GM18907 (cell line): Measurements from ENCODE around the gene POLE4.

Source experiments
- ATAC-seq: cut with Tn5 transposase; IDR thresholded peaks from one replicate; pipeline ENCODE4 v1.9.1; 2021; ENCODE audit warnings: mild to moderate bottlenecking, moderate library complexity; ENCODE audit not compliant: unreplicated experiment

POLE4 gene

GRCh38 chr2:74939919-74940812 lies 18.3 kb upstream of the POLE4 start:
- ATAC-seq: no peak

- no peak for ATAC-seq
Observed at GRCh38 chr2:74941284-74941683, 17.2 kb upstream of the POLE4 start.

DNA sequence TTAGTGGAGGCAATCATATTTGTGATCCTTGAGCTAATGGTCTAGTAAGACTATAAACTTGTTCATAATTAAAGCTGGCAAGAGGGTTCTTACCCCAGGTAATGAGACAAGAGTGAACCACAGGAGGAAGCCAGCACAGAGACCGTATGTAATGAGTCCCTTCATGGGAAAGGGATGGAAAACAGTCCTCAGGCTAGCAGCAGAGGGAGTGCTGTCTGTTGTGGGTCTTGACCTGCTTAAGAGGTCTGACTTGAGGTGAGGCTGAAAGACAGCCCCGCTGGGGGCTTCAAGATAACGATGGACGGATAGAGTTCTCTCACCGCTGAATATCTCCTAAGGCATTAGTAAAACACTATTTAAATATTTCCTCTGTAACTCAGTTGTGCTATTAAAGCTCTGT lies 16.2 kb upstream of the POLE4 start:
- ATAC-seq: no peak

DNA sequence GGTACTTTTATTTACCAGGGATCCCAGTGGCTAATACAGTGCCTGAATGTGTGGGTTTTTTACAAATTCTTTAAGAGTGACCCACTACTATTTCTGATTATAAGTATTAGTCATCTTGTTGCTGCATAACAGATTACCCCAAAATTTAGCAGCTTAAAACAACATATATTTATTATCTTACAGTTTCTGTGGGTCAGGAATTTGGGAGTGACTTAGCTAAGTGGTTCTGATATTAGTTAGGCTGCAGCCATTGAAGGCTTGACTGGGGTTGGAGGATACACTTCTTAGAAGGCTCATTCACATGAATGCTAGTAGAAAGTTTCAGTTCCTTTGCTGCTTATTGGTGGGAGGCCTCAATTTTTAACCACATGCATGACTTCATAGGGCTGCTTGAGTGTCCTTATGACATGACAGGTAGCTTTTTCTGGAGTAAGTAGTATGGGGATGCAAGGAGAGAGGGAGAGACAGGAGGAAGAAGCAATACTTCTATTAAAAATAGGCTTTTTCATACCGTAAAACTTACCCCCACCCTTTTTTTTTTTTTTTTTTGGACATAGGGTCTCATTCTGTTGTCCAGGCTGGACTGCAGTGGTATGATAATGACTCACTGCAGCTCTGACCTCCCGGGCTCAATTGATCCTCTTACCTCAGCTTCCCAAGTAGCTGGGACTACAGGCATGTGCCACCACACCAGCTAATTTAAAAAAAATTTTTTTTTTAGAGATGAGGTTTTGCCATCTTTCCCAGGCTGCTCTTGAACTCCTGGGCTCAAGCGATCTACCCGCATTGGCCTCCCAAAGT lies 13.3 kb upstream of the POLE4 start:
- ATAC-seq: peak; percentile 100

GRCh38 chr2:74945788-74946331 lies 12.6 kb upstream of the POLE4 start:
- no peak for ATAC-seq

- no peak for ATAC-seq
Observed at GRCh38 chr2:74947703-74948102, 10.7 kb upstream of the POLE4 start.

DNA sequence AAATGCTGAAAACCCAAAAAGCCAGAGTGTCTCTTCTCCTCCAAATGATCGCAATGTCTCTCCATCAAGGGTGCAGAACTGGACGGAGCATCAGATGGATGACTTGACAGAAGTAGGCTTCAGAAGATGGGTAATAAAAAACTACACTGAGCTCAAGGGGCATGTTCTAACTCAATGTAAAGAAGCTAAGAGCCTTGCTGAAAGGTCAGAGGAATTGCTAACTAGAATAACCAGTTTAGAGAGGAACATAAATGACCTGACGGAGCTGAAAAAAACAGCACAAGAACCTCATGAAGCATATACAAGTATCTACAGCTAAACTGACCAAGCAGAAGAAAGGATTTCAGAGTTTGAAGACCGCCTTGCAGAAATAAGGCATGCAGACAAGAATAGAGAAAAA lies 9.7 kb upstream of the POLE4 start:
- ATAC-seq: no peak

DNA sequence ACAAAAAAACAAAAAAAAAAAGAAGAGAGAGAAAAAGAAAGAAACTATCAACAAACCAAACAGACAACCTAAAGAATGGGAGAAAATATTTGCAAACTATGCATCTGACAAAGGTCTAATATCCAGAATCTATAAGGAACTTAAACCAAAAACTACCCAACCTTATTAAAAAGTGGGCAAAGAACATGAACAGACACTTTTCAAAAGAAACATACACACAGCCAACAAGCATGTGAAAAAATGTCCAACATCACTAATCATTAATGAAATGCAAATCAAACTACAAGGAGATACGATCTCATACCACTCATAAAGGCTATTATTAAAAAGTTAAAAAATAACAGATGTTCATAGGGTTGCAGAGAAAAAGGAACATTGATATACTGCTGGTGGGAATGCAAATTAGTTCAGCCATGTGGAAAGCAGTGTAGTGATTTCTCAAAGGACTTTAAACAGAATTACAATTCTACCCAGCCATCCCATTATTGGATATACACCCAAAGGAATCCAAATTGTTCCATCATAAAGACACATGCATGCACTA lies 7.2 kb upstream of the POLE4 start:
- no peak for ATAC-seq

DNA sequence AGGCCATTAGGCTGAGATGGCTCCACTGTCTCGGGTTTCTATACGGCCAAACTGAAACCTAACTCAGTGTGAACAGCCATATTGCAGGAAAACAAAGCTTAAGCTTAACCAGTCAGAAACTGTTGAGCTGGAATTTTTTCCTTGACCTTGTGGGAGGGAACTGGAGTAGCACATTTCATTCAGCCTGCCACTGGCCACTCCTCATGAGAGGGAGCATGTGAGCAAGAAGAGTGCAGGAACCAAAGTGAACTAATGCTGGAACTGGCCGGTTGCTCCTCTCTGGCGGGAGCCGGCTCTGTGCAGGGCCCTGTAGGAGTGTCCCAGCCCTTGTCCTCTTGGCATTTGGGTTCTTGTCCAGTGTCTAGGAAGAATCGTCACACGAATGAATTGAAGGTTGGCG lies 5.9 kb upstream of the POLE4 start:
- no peak for ATAC-seq

DNA sequence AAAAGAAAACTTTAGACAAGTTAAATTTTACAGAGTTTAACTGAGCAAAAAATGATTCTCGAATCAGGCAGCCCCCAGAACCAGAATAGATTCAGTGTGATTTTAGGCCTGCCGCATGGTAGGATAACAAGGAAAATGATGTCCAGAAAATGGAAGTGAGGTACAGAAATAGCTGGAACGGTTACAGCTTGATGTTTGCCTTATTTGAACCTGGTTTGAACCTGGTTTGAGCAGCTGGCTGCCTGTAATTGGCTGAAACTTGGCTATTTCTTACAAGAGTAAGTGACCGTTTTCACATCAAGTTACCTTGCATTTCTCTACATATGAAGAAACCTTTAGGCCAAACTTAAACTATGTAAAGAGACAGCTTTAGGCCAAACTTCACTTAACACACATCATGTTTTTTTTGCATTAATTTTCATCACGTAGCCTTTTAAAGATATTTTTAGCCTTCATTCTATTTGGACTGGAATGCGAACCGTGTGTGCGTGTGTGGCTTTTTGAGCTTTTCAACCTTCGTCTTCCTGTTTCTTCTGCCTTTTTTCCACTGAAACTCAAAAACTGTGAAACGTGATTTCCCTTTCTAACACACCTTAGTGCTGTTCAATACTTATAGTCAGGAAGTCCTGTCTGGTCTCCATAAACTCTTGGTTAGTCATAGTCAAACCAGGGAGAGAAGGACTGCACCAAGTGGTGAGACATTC lies 4.5 kb upstream of the POLE4 start:
- ATAC-seq: no peak

DNA sequence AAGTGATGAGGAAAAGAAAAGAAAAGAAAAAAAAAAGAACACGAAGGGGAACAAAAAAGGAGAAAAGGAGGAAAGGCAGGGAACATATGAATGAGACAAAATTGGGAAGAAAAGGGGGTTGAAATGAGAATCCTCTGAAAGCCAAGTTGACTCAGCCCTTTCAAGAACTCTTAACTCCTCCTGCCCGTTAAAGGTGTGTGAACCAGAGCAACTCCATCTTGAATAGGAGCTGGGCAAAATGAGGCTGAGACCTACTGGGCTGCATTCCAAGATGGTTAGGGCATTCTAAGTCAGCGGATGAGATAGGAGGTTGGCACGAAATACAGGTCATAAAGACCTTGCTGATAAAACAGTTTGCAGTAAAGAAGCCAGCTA lies 4.0 kb upstream of the POLE4 start:
- no peak for ATAC-seq

DNA sequence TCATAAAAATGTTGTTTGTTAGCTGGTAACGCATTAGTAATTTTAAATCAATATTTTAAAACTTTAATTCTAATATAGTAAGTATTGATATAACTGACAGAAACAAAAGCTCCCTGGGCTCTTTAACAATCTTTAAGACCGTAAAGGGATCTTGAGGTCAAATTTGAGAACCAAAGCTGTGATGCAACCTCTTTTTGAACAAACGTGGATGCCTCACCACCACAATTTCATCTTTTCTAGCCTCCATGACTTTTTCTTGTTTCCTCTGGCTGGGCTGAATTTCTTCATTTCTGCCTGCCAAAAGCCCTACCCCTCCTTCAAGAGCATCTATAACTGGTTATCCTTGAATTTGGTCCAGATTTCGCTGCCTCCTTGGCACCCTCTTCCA lies 563 bp upstream of the POLE4 start:
- ATAC-seq: no peak

- ATAC-seq: no peak
Observed at GRCh38 chr2:74959106-74959751, 786 bp downstream of the POLE4 start.

GRCh38 chr2:74966887-74967286 lies 8.4 kb downstream of the POLE4 start:
- ATAC-seq: no peak

DNA sequence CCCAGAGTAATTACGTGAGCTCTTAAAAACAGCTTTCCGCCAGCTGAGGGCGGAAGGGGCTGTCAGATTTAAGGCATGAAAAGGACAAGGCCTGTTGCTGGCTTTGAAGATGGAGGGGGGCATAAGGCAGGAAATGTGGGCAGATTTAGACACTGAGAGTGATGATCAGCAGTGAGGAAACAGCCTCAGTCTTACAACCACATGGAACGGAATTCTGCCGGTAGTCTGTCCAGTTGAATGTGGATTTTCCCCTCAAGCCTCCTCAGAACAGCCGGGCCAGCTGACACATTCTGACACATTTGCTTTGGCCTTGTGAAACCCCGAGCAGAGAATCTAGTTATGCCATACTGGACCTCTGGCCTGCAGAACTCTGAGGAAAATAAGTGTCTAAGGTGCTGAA lies 16.6 kb downstream of the POLE4 start:
- no peak for ATAC-seq

- no peak for ATAC-seq
Observed at GRCh38 chr2:74979844-74980243, 21.4 kb downstream of the POLE4 start.

DNA sequence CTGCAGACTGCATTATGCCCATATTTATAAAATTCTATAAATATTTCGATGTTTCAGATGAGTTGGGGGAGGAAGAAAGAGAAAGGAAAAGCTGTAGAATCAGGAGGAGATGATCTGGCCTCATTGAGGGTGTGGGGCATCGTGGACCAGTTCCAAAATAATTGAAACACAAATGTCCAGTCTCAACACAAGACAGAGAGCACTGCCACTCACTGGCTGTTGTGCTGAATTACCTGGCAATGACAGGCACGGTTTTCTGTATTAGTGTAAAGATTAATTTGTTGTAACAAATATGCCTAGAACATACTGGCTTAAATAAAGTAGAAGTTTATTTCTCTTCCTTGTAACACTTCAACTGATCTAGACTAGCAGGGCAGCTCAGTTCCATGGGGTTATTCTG lies 24.1 kb downstream of the POLE4 start:
- no peak for ATAC-seq

DNA sequence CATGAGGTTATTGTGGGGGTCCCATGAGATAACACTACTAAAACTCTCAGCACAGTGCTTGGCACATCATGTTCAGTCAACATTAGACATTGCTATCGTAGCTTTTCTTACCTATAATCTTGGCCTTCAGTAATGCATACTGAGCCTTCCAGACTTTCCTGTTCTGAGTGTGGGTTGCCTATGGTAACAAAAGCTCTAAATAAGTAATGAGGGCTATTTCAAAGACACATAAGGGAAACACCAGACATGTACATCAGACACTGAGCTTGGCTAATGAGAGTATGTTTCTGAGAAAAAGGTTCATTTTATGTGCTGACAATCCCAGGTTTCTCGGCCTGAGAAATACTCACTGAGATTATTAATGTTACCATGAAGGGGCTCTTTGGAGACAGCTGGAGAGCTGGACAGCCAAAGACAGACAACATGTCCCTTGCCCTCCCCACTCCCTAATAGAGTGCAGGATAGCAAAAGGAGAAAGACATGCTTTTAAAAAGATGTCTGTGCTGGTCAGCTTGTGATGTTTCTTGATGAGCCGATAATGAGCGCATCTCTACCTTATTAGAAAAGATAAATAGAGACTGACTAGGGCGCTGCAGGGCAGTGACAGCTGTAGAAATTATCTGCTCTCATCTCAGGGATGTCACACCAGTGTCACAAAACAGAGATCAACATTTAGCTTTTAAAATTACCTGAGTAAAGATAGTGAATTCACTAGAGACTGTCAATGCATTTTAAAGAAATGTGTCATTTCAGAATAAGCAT lies 25.4 kb downstream of the POLE4 start:
- no peak for ATAC-seq

DNA sequence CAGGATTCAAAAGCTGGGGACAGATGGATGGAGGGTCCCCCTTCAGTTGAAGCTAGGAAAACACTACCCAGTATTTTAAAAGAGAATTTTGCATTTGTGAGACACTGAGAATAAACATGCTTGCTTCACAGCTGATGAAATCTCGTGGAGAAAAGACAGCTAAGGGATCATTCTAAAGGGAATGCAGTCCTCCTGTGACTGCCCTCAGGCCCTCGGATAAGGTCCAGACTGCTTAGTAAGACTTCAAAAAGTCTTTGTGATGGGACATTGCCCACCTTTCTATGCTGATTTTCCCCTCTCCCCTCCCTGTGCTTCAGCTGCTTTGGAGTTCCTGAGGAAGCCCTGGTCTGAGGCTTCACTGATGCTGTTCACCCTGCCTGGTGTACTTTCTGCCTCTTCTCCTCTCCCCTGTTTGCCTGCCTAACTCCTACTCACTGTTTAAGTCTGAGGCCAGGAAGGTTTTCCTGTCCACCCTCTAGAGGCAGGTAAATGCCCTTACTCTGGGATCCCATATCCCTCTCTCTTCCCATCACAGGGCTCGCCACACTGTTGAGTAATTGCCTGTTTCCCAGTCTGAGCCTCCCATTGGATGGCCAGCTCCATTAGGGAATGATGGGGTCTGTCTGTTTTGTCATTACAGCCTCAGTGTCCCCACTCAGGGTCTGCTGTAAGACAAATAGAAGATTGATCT lies 26.6 kb downstream of the POLE4 start:
- no peak for ATAC-seq
